ENCODE measurements around the gene OR10G4. TPM values are rescaled to one million over a fixed set of nuclear protein-coding genes. Genes with fewer than 3 reads are reported as not detected.

Gene OR10G4, protein sequence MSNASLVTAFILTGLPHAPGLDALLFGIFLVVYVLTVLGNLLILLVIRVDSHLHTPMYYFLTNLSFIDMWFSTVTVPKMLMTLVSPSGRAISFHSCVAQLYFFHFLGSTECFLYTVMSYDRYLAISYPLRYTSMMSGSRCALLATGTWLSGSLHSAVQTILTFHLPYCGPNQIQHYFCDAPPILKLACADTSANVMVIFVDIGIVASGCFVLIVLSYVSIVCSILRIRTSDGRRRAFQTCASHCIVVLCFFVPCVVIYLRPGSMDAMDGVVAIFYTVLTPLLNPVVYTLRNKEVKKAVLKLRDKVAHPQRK
- total RNA-seq = not detected in 2 replicates
- long read RNA-seq = 0 reads

GRCh38 chr11:124012697-124013096, at the start of gene OR10G4:
TSS of gene OR10G4 (plus strand) at chr11:124012997. CDS start at chr11:124015575, 2,578 bp downstream.
- no peak within 1 kb of the TSS for H3K27ac Mint-ChIP-seq (ENCODE audit: unreplicated experiment)
- no peaks in the 10 kb centered on the region for H3K9me3 Mint-ChIP-seq (ENCODE audit: unreplicated experiment)
- TF ChIP-seq, protein P1, sequence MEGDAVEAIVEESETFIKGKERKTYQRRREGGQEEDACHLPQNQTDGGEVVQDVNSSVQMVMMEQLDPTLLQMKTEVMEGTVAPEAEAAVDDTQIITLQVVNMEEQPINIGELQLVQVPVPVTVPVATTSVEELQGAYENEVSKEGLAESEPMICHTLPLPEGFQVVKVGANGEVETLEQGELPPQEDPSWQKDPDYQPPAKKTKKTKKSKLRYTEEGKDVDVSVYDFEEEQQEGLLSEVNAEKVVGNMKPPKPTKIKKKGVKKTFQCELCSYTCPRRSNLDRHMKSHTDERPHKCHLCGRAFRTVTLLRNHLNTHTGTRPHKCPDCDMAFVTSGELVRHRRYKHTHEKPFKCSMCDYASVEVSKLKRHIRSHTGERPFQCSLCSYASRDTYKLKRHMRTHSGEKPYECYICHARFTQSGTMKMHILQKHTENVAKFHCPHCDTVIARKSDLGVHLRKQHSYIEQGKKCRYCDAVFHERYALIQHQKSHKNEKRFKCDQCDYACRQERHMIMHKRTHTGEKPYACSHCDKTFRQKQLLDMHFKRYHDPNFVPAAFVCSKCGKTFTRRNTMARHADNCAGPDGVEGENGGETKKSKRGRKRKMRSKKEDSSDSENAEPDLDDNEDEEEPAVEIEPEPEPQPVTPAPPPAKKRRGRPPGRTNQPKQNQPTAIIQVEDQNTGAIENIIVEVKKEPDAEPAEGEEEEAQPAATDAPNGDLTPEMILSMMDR (IDR thresholded peaks at IDR 0.05) = no peak
- H3K36me3 Mint-ChIP-seq (ENCODE audit: unreplicated experiment) = no peaks in the 10 kb centered on the region
- DNase-seq (ENCODE audit: extremely low spot score, unreplicated experiment) = no peak
- peaks cover 2% of the 10 kb centered on the region for H3K27me3 Mint-ChIP-seq (ENCODE audit: unreplicated experiment)
- no peak within 1 kb of the TSS for H3K4me3 Mint-ChIP-seq (ENCODE audit: unreplicated experiment)
- no peaks in the 10 kb centered on the region for H3K4me1 Mint-ChIP-seq (ENCODE audit: unreplicated experiment)

- Mint-ChIP-seq H3K4me1 (ENCODE audit: unreplicated experiment) (peaks cover 13% of the 10 kb centered on the region), H3K4me3 (ENCODE audit: unreplicated experiment) (no peak overlapping the region), H3K27ac (ENCODE audit: unreplicated experiment) (no peak overlapping the region), H3K36me3 (ENCODE audit: unreplicated experiment) (no peaks in the 10 kb centered on the region), H3K27me3 (ENCODE audit: unreplicated experiment) (no peaks in the 10 kb centered on the region), H3K9me3 (ENCODE audit: unreplicated experiment) (peaks cover 3% of the 10 kb centered on the region)
- no peak for DNase-seq (ENCODE audit: extremely low spot score, unreplicated experiment)
- TF ChIP-seq, protein P1 (IDR thresholded peaks at IDR 0.05) = no peak
Observed at GRCh38 chr11:123973816-123974215, 39.0 kb upstream of the OR10G4 start.

GRCh38 chr11:123976770-123977560, 35.8 kb upstream of the OR10G4 start:
- TF ChIP-seq, protein P1 (IDR thresholded peaks at IDR 0.05) = no peak
- Mint-ChIP-seq H3K36me3 (ENCODE audit: unreplicated experiment) (no peaks in the 10 kb centered on the region), H3K4me3 (ENCODE audit: unreplicated experiment) (no peak overlapping the region), H3K27ac (ENCODE audit: unreplicated experiment) (no peak overlapping the region), H3K9me3 (ENCODE audit: unreplicated experiment) (peaks cover 13% of the 10 kb centered on the region), H3K4me1 (ENCODE audit: unreplicated experiment) (peaks cover 13% of the 10 kb centered on the region), H3K27me3 (ENCODE audit: unreplicated experiment) (peaks cover 4% of the 10 kb centered on the region)
- no peak for DNase-seq (ENCODE audit: extremely low spot score, unreplicated experiment)

DNA sequence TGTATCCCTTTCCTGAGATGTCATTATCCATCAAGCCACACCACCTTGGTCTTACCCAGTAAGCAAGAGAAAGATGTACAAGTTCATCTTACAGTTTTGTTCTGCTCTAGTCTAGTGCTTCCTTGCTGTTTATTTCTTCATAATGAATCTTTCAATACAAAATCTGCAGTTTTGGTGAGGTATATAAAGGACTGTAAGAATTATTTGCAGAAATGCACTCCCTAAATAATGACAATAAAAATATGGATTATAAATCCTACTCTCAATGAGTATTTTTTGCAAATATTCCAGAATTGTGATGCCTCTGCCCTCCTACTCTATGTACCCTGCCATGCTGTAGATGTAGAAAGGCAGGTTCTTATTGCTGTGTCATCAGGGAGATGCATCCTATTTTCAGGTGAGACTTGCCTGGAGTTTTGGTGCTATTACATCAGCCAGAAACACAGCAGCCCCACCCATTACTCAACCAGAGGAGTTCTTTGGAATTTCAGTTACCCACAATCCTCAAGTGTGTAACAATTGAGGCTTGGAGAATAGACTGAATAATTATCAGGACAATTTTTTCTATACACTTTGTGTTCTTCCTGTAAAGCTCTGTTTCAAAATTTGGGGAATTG, 35.0 kb upstream of the OR10G4 start, which contains the start of gene OR10S1:
TSS of gene OR10S1 (minus strand) at position 51 of the 617 bp plus-strand sequence. CDS start 117 bp downstream, outside the sequence.
- no peak within 1 kb of the TSS for H3K27ac Mint-ChIP-seq (ENCODE audit: unreplicated experiment)

More for the DNA sequence above, 35.0 kb upstream of the OR10G4 start, which contains the start of gene OR10S1:
- peaks cover 4% of the 10 kb centered on the region for H3K27me3 Mint-ChIP-seq (ENCODE audit: unreplicated experiment)
- H3K36me3 Mint-ChIP-seq (ENCODE audit: unreplicated experiment) = no peaks in the 10 kb centered on the region
- peaks cover 13% of the 10 kb centered on the region for H3K9me3 Mint-ChIP-seq (ENCODE audit: unreplicated experiment)
- H3K4me1 Mint-ChIP-seq (ENCODE audit: unreplicated experiment) = peaks cover 13% of the 10 kb centered on the region
- no peak within 1 kb of the TSS for H3K4me3 Mint-ChIP-seq (ENCODE audit: unreplicated experiment)
- TF ChIP-seq, protein P1 (IDR thresholded peaks at IDR 0.05) = no peak
- no peak for DNase-seq (ENCODE audit: extremely low spot score, unreplicated experiment)
